ENCODE data around the gene ELF5. TPM values are rescaled to one million over a fixed set of nuclear protein-coding genes. Genes with fewer than 3 reads are reported as not detected.

ELF5 gene
- total RNA-seq, 4 donors from 2014 or later, result 1.1 TPM; not detected in 3

GRCh38 chr11:34447044-34447443 lies 66.5 kb downstream of the ELF5 start:
- H3K36me3 ChIP-seq, result peaks cover 0 to 32% of the 10 kb centered on the region in 2 donors
- no peak overlapping the region for H3K4me3 ChIP-seq
- no peaks in the 10 kb centered on the region for H3K9me3 ChIP-seq
- no peaks in the 10 kb centered on the region for H3K27me3 ChIP-seq
- no peak overlapping the region for H3K27ac ChIP-seq
- peaks cover 0 to 32% (median 0%) of the 10 kb centered on the region in 3 donors for H3K4me1 ChIP-seq
- TF ChIP-seq POLR2AphosphoS5 (IDR thresholded peaks at IDR 0.05) (no peak), CTCF (IDR thresholded peaks at IDR 0.05) (no peak), POLR2A (IDR thresholded peaks at IDR 0.05) (no peak), EP300 (IDR thresholded peaks at IDR 0.05) (no peak)
- no peak for ATAC-seq

GRCh38 chr11:34446386-34446785 lies 67.2 kb downstream of the ELF5 start:
- no peaks in the 10 kb centered on the region for H3K9me3 ChIP-seq
- ATAC-seq, result no peak
- no peak overlapping the region for H3K27ac ChIP-seq
- peaks cover 0 to 26% of the 10 kb centered on the region in 2 donors for H3K36me3 ChIP-seq
- 61 to 69% methylated on average over 4 to 5 of the region's 5 CpGs for WGBS, 2 donors (ENCODE audit: low coverage in 1 of 2)
- peaks cover 0 to 38% (median 0%) of the 10 kb centered on the region in 3 donors for H3K4me1 ChIP-seq
- TF ChIP-seq EP300 (IDR thresholded peaks at IDR 0.05) (no peak), CTCF (IDR thresholded peaks at IDR 0.05) (no peak), POLR2AphosphoS5 (IDR thresholded peaks at IDR 0.05) (no peak), POLR2A (IDR thresholded peaks at IDR 0.05) (no peak)
- H3K4me3 ChIP-seq, result no peak overlapping the region
- no peaks in the 10 kb centered on the region for H3K27me3 ChIP-seq

- Histone ChIP-seq H3K4me3 (no peak overlapping the region), H3K9me3 (no peaks in the 10 kb centered on the region), H3K4me1 (peaks cover 0 to 42% (median 0%) of the 10 kb centered on the region in 3 donors), H3K27me3 (no peaks in the 10 kb centered on the region), H3K36me3 (peaks cover 0 to 22% of the 10 kb centered on the region in 2 donors), H3K27ac (no peak overlapping the region)
- ATAC-seq, result no peak
- TF ChIP-seq CTCF (IDR thresholded peaks at IDR 0.05), result no peak
- TF ChIP-seq POLR2AphosphoS5 (IDR thresholded peaks at IDR 0.05), result no peak
- no peak for TF ChIP-seq EP300 (IDR thresholded peaks at IDR 0.05)
- WGBS, 2 donors (ENCODE audit: low coverage in 1 of 2), result 77 to 79% methylated on average over 3 to 4 of the region's 4 CpGs
Observed at GRCh38 chr11:34445956-34446355, 67.6 kb downstream of the ELF5 start.

GRCh38 chr11:34444428-34444827 lies 69.2 kb downstream of the ELF5 start:
- Histone ChIP-seq H3K36me3 (peaks cover 0 to 6% of the 10 kb centered on the region in 2 donors), H3K4me3 (no peak overlapping the region), H3K4me1 (peaks cover 4 to 57% (median 8%) of the 10 kb centered on the region in 3 donors), H3K27me3 (no peaks in the 10 kb centered on the region), H3K27ac (no peak overlapping the region), H3K9me3 (no peaks in the 10 kb centered on the region)
- no peak for TF ChIP-seq CTCF (IDR thresholded peaks at IDR 0.05)
- no peak for TF ChIP-seq POLR2A (IDR thresholded peaks at IDR 0.05)
- TF ChIP-seq EP300 (IDR thresholded peaks at IDR 0.05), result no peak
- TF ChIP-seq POLR2AphosphoS5 (IDR thresholded peaks at IDR 0.05), result no peak
- ATAC-seq, result no peak
- 69 to 83% methylated on average over 2 to 4 of the region's 4 CpGs for WGBS, 2 donors (ENCODE audit: low coverage in 1 of 2)

GRCh38 chr11:34443136-34443535 lies 70.5 kb downstream of the ELF5 start:
- Histone ChIP-seq H3K4me3 (no peak overlapping the region), H3K27ac (no peak overlapping the region), H3K27me3 (no peaks in the 10 kb centered on the region), H3K36me3 (no peaks in the 10 kb centered on the region), H3K4me1 (peaks cover 4 to 60% (median 8%) of the 10 kb centered on the region in 3 donors), H3K9me3 (no peaks in the 10 kb centered on the region)
- no peak for ATAC-seq
- 75 to 94% methylated on average over 2 to 3 of the region's 3 CpGs for WGBS, 2 donors (ENCODE audit: low coverage in 1 of 2)
- TF ChIP-seq EP300 (IDR thresholded peaks at IDR 0.05), result no peak
- no peak for TF ChIP-seq CTCF (IDR thresholded peaks at IDR 0.05)
- no peak for TF ChIP-seq POLR2A (IDR thresholded peaks at IDR 0.05)
- TF ChIP-seq POLR2AphosphoS5 (IDR thresholded peaks at IDR 0.05), result no peak
